ENCODE results near the gene WARS2.
"Not testable (repeated sequence)": the region's sequence is repeated elsewhere in the genome, so short reads cannot be mapped to it uniquely, and the experiment has no call there.

WARS2 gene

DNA sequence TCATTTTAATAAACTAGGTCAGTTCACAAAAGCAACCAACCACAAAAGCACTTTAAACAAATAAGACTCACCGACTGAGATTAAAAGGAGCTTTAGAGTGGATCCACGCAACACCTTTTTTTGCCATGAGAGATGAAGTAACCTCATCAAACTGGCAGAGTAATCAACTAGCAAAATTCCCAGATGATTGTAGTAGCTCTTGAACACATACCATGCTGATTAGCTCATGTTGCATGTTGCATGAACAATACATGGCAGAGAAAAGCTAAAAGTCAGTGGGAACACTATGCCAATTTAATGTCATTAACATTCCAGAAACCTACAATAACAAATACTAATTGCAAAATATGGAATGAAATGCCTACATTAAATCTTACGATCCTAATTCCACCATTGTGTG is 4.1 kb downstream of the WARS2 start:
- no peak for DNase-seq

DNA sequence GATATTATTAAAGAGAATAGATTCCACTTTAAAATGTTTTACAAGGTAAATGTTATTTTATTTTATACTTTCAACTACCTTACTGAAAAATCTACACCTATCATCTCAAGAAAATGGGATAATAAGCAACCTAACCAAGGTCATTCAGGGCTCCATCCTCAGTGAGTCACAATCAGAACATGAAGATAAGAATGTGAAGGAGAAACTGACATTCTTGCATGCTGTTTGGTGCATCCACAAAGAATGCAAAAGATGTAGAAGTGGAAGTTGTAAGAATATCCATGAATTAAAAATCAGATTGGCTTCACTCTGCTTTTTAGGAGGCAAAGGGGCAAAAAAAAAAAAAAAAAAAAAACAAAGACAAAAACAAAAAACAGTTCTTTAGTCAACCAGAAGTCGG is 6.5 kb downstream of the WARS2 start:
- no peak for DNase-seq

DNA sequence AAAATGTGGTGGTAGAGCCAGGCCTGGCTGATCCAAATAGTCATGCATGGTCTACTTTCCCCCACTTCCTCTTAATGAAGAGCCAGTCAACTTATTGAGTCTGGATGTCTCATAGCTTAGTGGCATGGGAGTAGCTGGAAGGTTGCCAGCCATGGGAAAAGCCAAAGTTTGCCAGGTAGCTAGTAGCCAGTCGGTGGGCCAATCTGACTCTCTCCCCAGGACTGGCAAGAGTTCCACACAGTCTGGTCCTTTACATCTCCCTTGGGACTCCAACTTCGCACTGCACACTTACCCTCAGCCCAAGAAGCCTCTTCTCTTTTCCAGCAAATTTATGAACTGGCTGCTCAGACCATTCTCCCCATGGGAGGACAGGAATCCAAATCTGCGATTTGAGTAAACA is 8.3 kb downstream of the WARS2 start:
- no peak for DNase-seq

DNA sequence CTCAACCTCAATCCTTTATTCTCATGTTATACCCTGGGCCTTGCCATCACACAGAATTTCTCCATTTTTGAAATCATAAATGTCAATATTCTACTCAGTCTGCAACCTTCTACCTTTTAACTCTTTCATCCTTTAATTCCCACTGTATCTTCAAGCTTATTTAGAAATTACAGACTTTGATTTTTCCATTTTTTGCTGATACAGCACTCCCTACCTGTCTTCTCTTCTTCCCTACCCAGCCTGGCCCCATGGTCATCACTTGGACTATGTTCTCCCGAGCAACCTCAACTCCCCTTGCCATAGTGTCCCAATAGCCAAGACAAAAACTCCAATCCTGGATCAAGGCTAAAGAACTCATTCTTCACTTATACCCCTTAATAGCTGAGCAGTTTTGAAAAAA is 14.6 kb downstream of the WARS2 start:
- no peak for DNase-seq

DNA sequence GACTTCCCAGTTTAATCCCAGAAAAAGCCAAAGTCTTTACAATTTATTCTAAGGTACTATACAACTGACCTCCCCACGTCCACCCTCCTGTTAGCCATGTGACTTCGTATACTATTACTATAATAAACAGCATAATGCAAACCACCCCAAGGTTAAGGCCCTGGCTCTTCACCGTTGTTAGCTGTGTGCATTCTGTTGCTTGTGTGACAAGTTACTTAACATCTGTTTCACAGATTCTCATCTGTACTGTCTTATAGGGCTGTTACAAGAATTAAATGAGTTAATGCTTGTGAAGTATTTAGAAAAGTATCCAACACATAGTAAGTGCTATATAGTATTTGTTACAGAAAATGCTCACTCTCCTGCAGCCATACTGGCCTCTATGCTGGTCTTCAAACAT is 15.7 kb downstream of the WARS2 start:
- no peak for DNase-seq

DNA sequence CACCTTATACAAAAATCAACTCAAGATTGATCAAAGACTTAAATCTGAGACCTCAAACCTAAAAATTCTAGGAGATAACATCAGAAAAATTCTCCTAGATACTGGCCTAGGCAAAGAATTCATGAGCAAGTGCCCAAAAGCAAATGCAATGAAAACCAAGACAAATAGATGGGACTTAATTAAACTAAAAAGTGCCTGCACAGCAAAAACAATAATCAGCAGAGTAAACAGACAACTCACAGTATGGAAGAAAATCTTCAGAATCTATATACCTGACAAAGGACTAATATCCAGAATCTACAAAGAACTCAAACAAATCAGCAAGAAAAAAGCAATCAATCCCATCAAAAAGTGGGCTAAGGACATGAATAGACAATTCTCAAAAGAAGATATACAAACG is 18.6 kb downstream of the WARS2 start:
- DNase-seq, result not testable (repeated sequence)

DNA sequence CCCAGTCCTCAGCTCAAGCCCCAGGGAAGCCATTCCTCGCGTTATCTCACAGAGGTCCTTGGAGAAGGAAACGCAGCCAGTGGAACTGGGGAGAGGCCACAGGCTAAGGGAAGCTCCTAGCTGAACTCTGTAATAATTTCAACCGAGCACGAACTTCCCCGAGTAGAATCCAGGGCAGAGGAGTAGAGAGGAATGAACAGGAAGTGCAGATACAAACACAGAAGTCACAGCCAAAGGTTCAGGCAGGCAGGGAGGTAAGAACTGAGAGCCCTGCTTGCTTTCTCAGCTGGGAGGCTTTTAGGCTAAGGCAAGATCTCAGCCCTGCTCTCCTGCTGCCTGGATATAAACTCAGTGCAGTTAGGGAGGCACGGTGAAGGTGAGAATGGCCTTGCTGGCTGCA is 23.7 kb downstream of the WARS2 start:
- no peak for DNase-seq

DNA sequence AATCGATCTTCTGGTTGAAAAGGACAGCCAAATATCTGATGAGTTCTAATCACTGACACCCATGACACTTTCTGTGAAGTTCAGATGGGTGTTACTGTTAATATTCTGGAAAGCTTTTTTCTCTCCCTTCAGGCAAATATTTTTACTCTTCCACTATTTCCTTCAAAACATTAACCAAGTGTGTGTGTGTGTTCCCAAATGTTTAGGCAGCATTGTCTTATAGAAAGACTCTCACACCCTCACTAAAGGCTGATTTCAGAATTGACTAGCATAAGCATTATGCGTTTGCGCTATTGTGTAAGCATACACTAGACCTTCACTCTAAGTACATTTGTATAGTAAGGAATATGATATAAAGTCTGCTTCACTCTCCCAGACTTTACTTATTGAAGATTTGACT is 24.7 kb downstream of the WARS2 start:
- DNase-seq, result no peak

DNA sequence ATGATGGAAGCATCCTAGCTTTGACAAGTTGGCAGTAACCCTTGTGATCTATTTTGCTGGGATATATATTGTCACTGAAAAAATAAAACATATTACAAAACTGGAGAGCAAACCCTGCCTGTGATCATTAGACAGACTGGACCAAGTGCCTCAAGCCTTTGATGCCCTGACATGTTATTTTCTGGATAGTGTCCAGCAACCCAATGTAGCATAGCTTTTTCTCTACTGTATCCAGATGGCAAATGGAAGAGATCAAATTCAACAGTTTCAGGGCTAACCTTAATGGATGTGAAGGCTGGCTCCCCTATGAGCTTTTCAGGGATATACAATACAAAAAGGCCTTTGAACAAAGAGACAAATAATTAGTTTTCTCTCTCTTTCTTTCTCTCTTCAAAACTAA is 25.1 kb downstream of the WARS2 start:
- DNase-seq, result no peak

DNA sequence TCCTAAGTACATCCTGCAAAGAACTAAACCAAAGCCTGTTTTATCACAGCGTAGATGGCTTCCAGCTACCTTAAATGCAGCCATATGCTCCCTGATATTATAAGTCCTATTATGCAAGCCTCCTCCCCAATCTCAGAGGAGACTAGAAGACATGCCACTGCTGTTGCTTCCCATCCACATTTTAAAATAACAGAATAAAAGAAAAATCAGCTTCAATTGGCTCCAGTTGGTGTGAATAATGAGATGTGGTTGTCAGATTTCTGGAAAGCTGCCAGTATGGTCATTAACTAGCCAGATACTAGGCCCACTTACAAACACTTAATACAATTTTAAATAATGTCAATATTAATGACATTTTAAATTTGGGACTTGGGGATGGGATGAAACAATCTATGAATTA is 25.7 kb downstream of the WARS2 start:
- no peak for DNase-seq

DNA sequence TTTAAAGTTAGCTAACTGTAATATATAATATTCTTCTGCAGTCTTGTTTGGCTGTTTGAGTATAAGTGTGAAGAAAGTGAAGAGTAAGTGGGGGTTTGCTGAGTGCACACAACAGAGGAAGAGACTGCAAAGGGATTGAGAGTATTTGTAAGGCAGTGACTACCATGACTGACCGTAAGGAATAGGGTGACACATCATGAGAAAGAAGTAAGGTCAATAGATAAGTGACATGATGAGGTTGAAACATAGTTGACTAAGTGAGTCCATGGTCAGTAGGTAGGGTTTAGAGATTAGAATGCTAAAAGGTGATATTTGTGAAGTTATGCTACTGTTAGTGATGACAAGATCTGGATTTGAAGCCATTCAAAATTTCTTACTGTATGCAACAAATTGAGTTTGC is 27.7 kb downstream of the WARS2 start:
- DNase-seq, result no peak

DNA sequence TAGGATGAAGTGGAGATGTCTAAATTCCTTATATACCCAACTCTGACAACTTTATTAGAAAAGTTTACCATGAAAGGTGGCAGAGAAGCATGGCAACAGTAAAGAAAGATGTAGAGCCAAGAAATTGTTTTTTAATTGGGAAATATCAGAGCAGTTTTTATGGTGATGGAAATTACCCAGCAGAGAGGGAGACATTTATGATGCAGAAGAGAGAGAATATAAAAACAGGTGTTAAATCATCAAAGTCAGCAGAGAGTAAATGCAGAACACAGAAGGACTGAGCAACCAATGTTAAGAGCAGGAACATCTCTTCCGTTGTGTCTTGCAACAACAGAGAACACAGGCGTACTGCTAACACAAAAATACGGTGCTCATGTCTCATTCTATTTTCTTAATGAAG is 28.2 kb downstream of the WARS2 start:
- no peak for DNase-seq

DNA sequence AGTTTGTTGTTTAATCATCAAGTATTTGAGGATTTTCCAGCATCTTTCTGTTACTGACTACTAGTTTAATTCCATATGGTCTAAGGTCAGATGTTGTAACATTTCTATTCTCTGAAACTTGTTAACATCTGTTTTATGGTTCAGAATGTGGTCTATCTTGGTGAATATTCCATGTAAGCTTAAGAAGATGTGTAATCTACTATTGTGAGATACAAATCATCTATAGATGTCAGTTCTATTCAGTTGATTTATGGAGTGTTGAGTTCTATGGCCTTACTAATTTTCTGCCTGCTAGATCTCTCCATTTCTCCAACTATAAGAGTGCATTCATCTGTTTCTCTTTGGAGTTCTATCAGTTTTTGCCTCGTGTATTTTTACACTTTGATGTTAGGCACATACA is 31.5 kb downstream of the WARS2 start:
- DNase-seq, result no peak

DNA sequence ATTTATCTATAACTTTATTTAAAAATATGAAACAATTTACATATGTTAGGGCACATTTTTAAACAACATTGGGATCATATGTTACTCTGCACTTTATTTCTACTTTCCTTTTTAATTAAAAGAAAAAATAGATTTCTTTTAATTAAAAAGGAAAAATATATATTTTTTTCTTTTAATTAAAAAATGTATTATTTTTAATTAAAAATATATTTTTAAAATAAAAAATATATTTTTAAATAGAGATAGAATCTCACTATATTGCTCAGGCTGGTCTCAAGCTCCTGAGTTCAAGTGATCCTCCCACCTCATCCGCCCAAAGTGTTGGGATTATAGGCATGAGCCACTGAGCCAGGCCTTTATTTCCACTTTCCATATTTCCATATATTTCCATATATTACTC is 36.7 kb downstream of the WARS2 start:
- DNase-seq, result no peak

DNA sequence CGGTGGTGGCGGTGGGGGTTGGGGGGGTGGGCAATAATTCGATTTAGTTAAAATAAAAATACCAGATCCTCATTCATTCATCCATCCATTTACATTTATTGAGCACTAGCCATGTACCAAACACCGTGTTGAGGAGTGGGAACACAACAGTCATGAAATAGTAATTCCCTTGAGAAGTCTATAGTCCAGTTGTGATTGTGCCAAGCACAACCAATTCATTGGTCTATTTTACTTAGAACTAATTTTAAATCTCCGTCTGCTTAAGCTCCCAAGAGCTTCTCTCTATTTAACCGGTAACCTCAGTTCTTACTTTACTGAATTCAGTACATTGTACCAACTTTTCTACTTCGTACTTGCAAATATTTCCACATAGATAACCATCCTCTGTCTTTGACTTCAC is 38.4 kb downstream of the WARS2 start:
- DNase-seq, result no peak

DNA sequence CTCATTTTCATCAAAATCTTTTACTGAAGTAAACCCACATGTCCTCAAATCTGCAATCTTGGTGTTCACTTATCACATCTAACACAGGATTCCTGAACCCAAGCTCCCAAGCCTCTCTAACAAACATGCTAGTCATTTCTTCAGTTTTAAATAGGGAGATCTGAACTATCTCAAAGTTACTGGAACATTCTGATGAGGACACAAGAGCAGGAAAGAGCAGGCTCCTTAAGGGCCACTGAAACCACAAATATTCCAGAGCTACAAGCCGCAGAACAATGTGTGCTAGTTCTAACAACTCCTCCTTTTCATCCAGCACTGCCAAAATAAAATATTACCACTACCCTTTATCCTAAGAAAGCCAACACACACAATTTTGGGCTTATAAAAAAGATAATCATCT is 38.9 kb downstream of the WARS2 start:
- DNase-seq, result no peak

DNA sequence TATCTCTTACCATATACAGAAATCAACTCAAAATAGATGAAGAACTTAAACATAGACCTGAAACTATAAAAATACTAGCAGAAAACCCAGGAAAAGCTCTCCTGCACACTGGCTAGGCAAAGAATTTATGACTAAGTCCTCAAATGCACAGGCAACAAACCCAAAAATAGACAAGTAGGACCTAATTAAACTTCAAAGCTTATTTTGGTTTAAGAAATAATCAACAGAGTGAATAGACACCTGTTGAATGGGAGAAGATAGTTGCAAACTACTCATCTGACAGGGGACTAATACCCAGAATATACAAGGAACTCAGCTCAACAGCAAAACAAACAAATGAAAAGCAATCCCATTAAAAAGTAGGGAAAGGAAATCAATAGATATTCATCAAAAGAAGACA is 40.7 kb downstream of the WARS2 start:
- DNase-seq, result no peak

DNA sequence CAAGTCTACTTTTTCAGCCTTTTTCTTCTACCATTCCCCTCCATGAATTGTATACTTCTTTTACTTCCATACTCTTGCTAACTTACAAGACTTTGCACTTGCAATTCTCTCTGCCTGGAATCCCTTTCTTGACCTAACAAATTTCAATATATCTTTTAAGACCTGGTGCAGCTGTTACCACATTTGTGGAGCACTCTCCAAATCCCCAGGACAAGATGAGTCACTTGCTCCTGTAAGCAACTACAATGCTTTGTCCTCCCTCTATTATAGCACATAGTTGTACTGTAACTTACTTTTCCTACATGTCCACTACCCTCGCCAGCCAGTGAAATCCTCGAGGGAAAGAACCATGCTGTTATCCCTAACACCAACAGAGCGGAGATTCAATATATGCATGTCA is 43.1 kb downstream of the WARS2 start:
- DNase-seq, result no peak

DNA sequence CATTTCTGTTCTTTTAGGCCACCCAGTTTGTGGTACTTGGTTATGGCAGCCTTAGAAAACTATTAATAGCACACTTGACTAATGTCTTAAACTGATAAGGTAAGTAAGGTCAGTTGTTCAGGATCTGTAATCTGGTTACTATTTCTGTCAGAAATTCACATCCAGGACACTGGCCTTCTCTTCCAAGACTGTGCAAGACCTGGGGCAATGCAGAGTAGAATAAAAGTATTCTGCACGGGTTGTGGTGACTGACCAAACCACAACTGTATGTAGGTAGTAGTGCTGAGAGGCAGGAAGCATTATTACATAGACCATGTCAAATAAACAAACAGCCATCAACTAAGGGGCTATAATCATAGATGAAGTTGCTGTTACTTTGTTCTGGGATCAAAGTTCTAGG is 46.7 kb downstream of the WARS2 start:
- DNase-seq, result no peak

DNA sequence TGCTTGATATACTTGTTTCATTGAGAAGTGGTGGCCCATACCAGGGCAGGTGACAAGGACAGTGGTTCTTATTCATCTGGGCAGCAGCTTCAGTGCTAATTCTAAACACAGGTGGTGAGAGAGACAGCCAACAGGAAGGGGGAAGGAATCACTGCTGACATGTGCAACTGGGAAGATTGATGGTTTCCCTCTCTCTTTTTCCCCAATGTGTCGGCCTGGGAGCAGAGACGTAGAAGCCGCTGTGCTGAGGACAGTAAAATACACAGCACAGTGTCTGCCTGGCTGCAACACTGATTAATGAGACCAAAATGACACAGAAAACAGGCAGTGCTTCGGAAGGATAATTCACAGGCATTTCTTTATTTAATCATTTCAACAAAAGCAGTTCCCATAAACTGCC is 48.8 kb downstream of the WARS2 start:
- DNase-seq, result no peak

DNA sequence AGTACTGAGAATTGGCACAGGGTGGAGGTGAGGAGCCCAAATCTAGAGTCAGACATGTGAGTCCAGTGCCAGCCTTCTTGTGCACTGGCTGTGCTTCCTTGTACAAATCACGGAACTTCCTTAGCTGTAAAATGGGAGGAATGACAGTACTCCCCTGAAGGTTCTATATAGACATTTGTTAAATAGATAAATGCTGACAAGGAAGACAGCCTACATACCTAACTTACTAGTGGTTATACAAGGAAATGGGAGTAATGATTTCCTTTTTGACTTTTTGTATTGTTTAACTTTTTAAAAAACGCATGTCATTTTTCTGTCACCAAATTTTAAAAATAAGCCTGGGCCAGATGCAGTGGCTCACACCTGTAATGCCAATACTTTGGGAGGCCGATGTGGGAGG is 50.2 kb downstream of the WARS2 start:
- no peak for DNase-seq

DNA sequence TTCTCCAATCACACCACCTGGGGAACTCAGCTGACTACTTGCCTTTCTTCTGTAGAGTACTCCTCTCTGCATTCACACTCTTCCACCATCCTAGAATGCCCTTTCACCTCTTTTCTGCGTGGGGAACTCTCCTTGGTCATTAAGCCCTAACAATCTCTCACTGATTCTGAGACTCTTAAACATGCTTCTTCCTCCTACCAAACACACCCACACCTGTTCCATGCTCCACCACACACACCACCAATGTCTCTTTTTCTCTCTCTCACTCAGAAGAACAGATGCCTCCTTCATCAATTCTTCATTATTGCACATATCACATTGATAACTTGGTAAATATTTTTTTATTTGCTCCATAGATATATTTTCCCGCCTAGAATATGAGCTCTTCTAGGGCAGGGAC is 53.6 kb downstream of the WARS2 start:
- no peak for DNase-seq

DNA sequence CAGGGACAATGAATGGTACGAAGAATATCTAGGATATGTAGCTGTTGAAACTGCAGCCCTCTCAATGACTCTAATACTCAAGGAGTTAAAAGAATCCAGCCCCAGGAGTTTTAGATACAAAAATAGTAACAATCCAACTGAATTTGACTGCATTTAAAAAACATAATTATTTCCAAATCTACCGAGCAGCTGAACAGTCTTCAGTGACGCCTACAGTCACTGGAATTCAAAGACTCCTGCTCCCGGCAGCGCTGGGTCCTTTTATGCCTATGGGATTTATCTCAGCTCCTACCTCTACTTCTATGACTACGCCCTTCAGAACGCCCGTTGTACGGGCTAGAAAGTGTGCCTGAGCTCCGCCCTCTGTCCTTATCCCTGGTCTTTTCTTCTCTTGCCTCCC is 55.7 kb downstream of the WARS2 start:
- no peak for DNase-seq

DNA sequence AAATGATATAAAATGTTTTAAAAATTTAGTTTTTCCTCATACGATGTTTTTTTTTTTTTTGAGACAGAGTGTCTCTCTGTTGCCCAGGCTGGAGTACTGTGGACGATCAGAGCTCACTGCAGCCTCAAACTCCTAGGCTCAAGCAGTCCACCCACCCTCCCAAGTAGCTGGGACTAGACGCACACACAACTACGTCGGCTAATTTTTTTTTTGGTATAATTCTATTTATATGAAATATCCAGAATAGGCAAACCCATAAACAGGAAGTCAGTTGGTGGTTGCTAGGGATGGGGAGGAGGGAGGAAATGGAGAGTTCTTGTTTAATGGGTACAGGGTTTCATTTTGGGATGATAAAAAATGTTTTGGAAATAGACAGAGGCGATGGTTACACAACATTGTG is 56.5 kb downstream of the WARS2 start:
- no peak for DNase-seq

DNA sequence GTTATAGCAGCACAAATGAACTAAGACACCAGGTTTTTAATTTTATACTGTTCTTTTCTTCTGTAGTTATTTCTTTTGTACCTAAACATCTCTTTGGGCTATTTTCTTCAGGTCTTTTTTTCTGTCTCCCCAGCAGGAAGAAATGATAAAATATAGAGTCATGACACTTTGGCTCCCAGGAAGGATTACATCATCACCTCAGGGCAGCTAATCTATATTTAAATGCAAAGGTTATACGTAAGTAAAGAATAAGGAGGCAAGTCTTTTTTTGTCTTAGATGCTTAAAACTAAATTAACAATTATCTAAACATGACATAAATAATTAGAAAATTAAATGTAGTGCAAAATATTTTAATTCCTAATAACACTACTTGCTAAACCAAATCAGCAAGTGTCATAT is 57.0 kb downstream of the WARS2 start:
- no peak for DNase-seq

DNA sequence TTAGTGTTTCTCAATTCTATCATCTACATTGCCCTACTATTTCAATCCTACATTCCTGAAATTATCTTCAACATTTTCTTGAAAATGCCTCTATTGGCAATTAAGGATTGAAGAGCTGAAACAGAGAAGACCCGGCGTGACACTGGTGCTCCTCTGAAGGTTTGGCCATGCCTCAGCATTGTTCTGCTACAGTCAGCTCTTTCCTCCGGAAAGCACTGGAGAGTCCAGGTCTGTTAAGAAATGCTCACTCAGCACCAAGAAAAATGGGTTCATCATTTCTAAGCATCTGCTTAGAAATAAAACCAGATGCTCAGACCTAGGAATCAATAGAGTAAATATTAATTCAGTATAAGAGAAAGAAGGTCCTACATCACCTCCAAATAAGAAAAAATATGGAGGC is 58.8 kb downstream of the WARS2 start:
- DNase-seq, result no peak

DNA sequence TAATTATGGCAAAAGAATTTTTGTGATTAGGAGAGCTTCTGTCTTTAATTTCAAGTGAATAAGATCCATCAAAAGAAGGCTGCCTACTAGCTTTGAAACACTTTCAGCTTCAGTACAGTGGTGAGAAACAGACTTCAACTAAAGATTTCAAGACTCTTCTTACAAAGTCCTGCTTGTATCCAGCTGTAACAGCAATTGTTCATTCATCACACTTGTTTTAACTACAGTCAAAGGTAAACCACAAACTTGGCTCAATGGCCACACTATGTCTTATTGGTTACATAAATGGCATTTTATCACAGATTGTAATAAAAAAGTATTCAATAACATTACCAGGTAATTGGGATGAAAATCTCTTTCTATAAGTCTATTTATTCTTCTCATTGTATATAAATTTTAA is 59.2 kb downstream of the WARS2 start:
- DNase-seq, result no peak

All from activated CD4-positive, alpha-beta T cell treated with anti-CD3 and anti-CD28 coated beads, Interleukin-10, Interleukin-2, amounts not matched to agents 100 ng/mL and 50 ng/mL, durations not matched to agents 16 hours and 8 hours (primary cell).